ENCODE measurements around the gene LAMB3. TPM values are rescaled to one million over a fixed set of nuclear protein-coding genes. Genes with fewer than 3 reads are reported as not detected.

LAMB3 gene
- total RNA-seq, 2 experiments from 2014 or later = 0.25 to 0.31 TPM

GRCh38 chr1:209692745-209693504 is 40.7 kb upstream of the LAMB3 start:
- peaks cover 35% of the 10 kb centered on the region for H3K4me1 Mint-ChIP-seq (ENCODE audit: low read depth)
- intact Hi-C loops (cut with DNase I, micrococcal nuclease) = loop anchor here (1.0 to 5.0 kb wide), 8 partner anchors 20 to 491 kb away; no protein-coding TSS in a partner anchor
- no peak overlapping the region for H3K27ac Mint-ChIP-seq
- DNase-seq (peak; percentile 45 to 84 (median 66)), ATAC-seq (ENCODE audit: poor library complexity) (peak; percentile 54)
- no peak overlapping the region for H3K4me3 Mint-ChIP-seq
- Histone ChIP-seq H3K4me3 (ENCODE audit: low read length) (no peak overlapping the region), H3K27me3 (ENCODE audit: control insufficient read depth in 1 of 2, insufficient read depth in 2 of 2, low read length in 2 of 2) (no peaks in the 10 kb centered on the region), H3K4me1 (ENCODE audit: insufficient read depth, low read length) (peaks cover 9% of the 10 kb centered on the region), H3K27ac (ENCODE audit: low read depth in 1 of 2, low read length in 2 of 2) (no peak overlapping the region), H3K9me3 (ENCODE audit: control insufficient read depth in 1 of 2, insufficient read depth in 1 of 2, low read length in 2 of 2) (no peaks in the 10 kb centered on the region), H3K36me3 (ENCODE audit: insufficient read depth, low read length) (no peaks in the 10 kb centered on the region)
- POLR2A ChIA-PET = interaction anchor here (1.0 to 1.5 kb wide), 4 partner anchors 19 to 124 kb away, joined by 3 read pairs; no protein-coding TSS in a partner anchor
- CTCF ChIA-PET = interaction anchor here (0.5 to 1.7 kb wide), 5 partner anchors 16 to 1599 kb away, joined by 3 to 4 read pairs (median 3); partner anchors contain the start of gene IRF6
- TF ChIP-seq CTCF (IDR thresholded peaks at IDR 0.05) = peak; percentile 85
- H3K36me3 Mint-ChIP-seq (ENCODE audit: low read depth) = no peaks in the 10 kb centered on the region
- H3K27me3 Mint-ChIP-seq = no peaks in the 10 kb centered on the region
- no peaks in the 10 kb centered on the region for H3K9me3 Mint-ChIP-seq

GRCh38 chr1:209692296-209692695 is 40.1 kb upstream of the LAMB3 start:
- intact Hi-C loops (cut with DNase I, micrococcal nuclease) = loop anchor here (2.0 to 5.0 kb wide), 5 partner anchors 57 to 490 kb away; no protein-coding TSS in a partner anchor
- no peak for TF ChIP-seq CTCF (IDR thresholded peaks at IDR 0.05)

GRCh38 chr1:209691237-209691636 is 39.0 kb upstream of the LAMB3 start:
- no peak for DNase-seq
- H3K36me3 Mint-ChIP-seq (ENCODE audit: low read depth) = no peaks in the 10 kb centered on the region
- H3K4me3 Mint-ChIP-seq = no peak overlapping the region
- no peaks in the 10 kb centered on the region for H3K27me3 ChIP-seq (ENCODE audit: control insufficient read depth in 1 of 2, insufficient read depth in 2 of 2, low read length in 2 of 2)
- H3K36me3 ChIP-seq (ENCODE audit: insufficient read depth, low read length) = no peaks in the 10 kb centered on the region
- intact Hi-C loops (cut with DNase I, micrococcal nuclease) = loop anchor here in 1 of 2 experiments (5.0 kb wide), 2 partner anchors 76 to 489 kb away; no protein-coding TSS in a partner anchor
- H3K27me3 Mint-ChIP-seq = no peaks in the 10 kb centered on the region
- POLR2A ChIA-PET = no interaction called here
- H3K4me1 Mint-ChIP-seq (ENCODE audit: low read depth) = peaks cover 48% of the 10 kb centered on the region
- H3K4me1 ChIP-seq (ENCODE audit: insufficient read depth, low read length) = peaks cover 23% of the 10 kb centered on the region
- no peak overlapping the region for H3K4me3 ChIP-seq (ENCODE audit: low read length)
- no peaks in the 10 kb centered on the region for H3K9me3 Mint-ChIP-seq
- no peak overlapping the region for H3K27ac Mint-ChIP-seq
- H3K27ac ChIP-seq (ENCODE audit: low read depth in 1 of 2, low read length in 2 of 2) = no peak overlapping the region
- no peak for ATAC-seq (ENCODE audit: poor library complexity)
- TF ChIP-seq CTCF (IDR thresholded peaks at IDR 0.05) = no peak
- no peaks in the 10 kb centered on the region for H3K9me3 ChIP-seq (ENCODE audit: control insufficient read depth in 1 of 2, insufficient read depth in 1 of 2, low read length in 2 of 2)
- CTCF ChIA-PET = interaction anchor here (1.5 kb wide), 1 partner anchor 17 kb away, joined by 3 read pairs; no protein-coding TSS in a partner anchor

More at GRCh38 chr1:209692296-209692695, 40.1 kb upstream of the LAMB3 start:
- Mint-ChIP-seq H3K27me3 (no peaks in the 10 kb centered on the region), H3K4me1 (ENCODE audit: low read depth) (peaks cover 40% of the 10 kb centered on the region), H3K4me3 (no peak overlapping the region), H3K9me3 (no peaks in the 10 kb centered on the region), H3K36me3 (ENCODE audit: low read depth) (no peaks in the 10 kb centered on the region), H3K27ac (no peak overlapping the region)
- no peaks in the 10 kb centered on the region for H3K9me3 ChIP-seq (ENCODE audit: control insufficient read depth in 1 of 2, insufficient read depth in 1 of 2, low read length in 2 of 2)
- H3K36me3 ChIP-seq (ENCODE audit: insufficient read depth, low read length) = no peaks in the 10 kb centered on the region
- DNase-seq = no peak
- CTCF ChIA-PET = interaction anchor here (0.5 to 1.7 kb wide), 6 partner anchors 15 to 1600 kb away, joined by 3 to 4 read pairs (median 3); partner anchors contain the start of gene IRF6
- no peaks in the 10 kb centered on the region for H3K27me3 ChIP-seq (ENCODE audit: control insufficient read depth in 1 of 2, insufficient read depth in 2 of 2, low read length in 2 of 2)
- no peak overlapping the region for H3K4me3 ChIP-seq (ENCODE audit: low read length)
- H3K27ac ChIP-seq (ENCODE audit: low read depth in 1 of 2, low read length in 2 of 2) = no peak overlapping the region
- POLR2A ChIA-PET = interaction anchor here (1.0 to 1.5 kb wide), 4 partner anchors 19 to 123 kb away, joined by 3 read pairs; no protein-coding TSS in a partner anchor
- ATAC-seq (ENCODE audit: poor library complexity) = no peak
- H3K4me1 ChIP-seq (ENCODE audit: insufficient read depth, low read length) = peaks cover 12% of the 10 kb centered on the region
